ENCODE data around the gene TRIOBP.

The TRIOBP gene

GRCh38 chr22:37808294-37808657 lies 111.4 kb downstream of the TRIOBP start:
- no peak for FAIRE-seq

GRCh38 chr22:37809672-37810333 lies 113.0 kb downstream of the TRIOBP start:
- FAIRE-seq: no peak

GRCh38 chr22:37811867-37812266 lies 115.0 kb downstream of the TRIOBP start:
- FAIRE-seq: no peak

- FAIRE-seq: no peak
Observed at GRCh38 chr22:37812869-37813678, 116.2 kb downstream of the TRIOBP start.

- no peak for FAIRE-seq
Observed at GRCh38 chr22:37815593-37815992, 118.7 kb downstream of the TRIOBP start.

GRCh38 chr22:37816543-37817180 lies 119.8 kb downstream of the TRIOBP start:
- no peak for FAIRE-seq

- no peak for FAIRE-seq
Observed at GRCh38 chr22:37817705-37818408, 121.0 kb downstream of the TRIOBP start.

- no peak for FAIRE-seq
Observed at GRCh38 chr22:37818409-37819104, 121.7 kb downstream of the TRIOBP start.

GRCh38 chr22:37819105-37819433 lies 122.2 kb downstream of the TRIOBP start:
- FAIRE-seq: no peak

- no peak for FAIRE-seq
Observed at GRCh38 chr22:37820350-37820749, 123.5 kb downstream of the TRIOBP start.

GRCh38 chr22:37822079-37822833 lies 125.4 kb downstream of the TRIOBP start:
- FAIRE-seq: no peak

GRCh38 chr22:37823134-37823985 lies 126.5 kb downstream of the TRIOBP start, which contains the start of gene GALR3:
Gene GALR3, plus strand, starts transcription at chr22:37823382. Its CDS starts 25 bp downstream, at chr22:37823407.
- FAIRE-seq: no peak

GRCh38 chr22:37824674-37825641 lies 128.1 kb downstream of the TRIOBP start:
- FAIRE-seq: no peak
